Measurements from ENCODE around the gene PARK7.

- TF ChIP-seq CTCF (IDR thresholded peaks at IDR 0.05), result no peak
- no peak for TF ChIP-seq POLR2A (IDR thresholded peaks at IDR 0.05)
These were observed 49.4 kb upstream of the PARK7 start for GRCh38 chr1:7912145-7912544.
